ENCODE data around the gene NRXN3.

DNA sequence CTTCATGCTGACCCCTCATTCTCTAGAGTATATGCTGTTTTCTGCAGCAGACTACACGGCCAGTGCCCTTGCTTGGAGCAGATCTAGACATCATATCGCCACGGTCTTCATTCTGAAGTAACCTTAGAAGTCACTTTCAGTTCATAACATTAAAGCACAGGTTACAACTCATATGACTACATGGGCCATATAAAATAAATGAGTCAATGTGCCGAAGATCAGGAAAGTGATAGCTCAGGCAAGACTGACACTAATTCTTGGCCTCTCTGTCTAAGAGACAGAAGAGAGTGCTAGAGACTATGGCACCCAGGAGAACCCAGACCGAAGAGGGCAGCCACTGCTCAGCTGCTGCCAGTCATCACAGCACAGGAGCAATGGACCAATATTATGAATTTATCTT lies 1431.4 kb downstream of the NRXN3 start:
- TF ChIP-seq, protein P1, sequence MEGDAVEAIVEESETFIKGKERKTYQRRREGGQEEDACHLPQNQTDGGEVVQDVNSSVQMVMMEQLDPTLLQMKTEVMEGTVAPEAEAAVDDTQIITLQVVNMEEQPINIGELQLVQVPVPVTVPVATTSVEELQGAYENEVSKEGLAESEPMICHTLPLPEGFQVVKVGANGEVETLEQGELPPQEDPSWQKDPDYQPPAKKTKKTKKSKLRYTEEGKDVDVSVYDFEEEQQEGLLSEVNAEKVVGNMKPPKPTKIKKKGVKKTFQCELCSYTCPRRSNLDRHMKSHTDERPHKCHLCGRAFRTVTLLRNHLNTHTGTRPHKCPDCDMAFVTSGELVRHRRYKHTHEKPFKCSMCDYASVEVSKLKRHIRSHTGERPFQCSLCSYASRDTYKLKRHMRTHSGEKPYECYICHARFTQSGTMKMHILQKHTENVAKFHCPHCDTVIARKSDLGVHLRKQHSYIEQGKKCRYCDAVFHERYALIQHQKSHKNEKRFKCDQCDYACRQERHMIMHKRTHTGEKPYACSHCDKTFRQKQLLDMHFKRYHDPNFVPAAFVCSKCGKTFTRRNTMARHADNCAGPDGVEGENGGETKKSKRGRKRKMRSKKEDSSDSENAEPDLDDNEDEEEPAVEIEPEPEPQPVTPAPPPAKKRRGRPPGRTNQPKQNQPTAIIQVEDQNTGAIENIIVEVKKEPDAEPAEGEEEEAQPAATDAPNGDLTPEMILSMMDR (IDR thresholded peaks at IDR 0.05): no peak
- TF ChIP-seq POLR2A (IDR thresholded peaks at IDR 0.05): no peak

All from body of pancreas (tissue), 4 donors.